MM.1S (cell line): ENCODE data around the gene NMD3.

ENCODE experiments used
- DNase-seq: peaks from one replicate; pipeline ENCODE4 v3.0.0-alpha.2; 2015
- H2AFZ ChIP-seq: fragments of 300-600 bp; sonication (generic); 2 replicates; pipeline ENCODE4 v1.6.0; 2016; ENCODE audit warnings: antibody characterized with exemption, low read length
- H3F3A ChIP-seq: fragments of 300-600 bp; sonication (generic); 2 replicates; pipeline ENCODE4 v1.6.1; 2016; ENCODE audit warnings: mild to moderate bottlenecking, antibody characterized with exemption, low read length, moderate library complexity, mixed read lengths; ENCODE audit not compliant: insufficient read depth
- H3K27ac ChIP-seq: fragments of 300-600 bp; sonication (generic); 2 replicates; pipeline ENCODE4 v1.5.1; 2016; ENCODE audit warnings: mild to moderate bottlenecking, low read length
- H3K27me3 ChIP-seq: fragments of 300-600 bp; sonication (generic); replicated peaks from 2 replicates; pipeline ENCODE4 v1.6.0; 2016; ENCODE audit warnings: low read length; ENCODE audit not compliant: insufficient read depth
- H3K36me3 ChIP-seq: fragments of 300-600 bp; sonication (generic); replicated peaks from 2 replicates; pipeline ENCODE4 v1.6.1; 2016; ENCODE audit warnings: mild to moderate bottlenecking, low read length, mixed read lengths; ENCODE audit not compliant: insufficient read depth
- H3K4me1 ChIP-seq: fragments of 300-600 bp; sonication (generic); 2 replicates; pipeline ENCODE4 v1.6.1; 2016; ENCODE audit warnings: low read length, mixed read lengths
- H3K4me2 ChIP-seq: fragments of 300-600 bp; sonication (generic); 2 replicates; pipeline ENCODE4 v1.6.0; 2016; ENCODE audit warnings: low read depth, low read length
- H3K4me3 ChIP-seq: fragments of 300-600 bp; sonication (generic); 2 replicates; pipeline ENCODE4 v1.5.1; 2016; ENCODE audit warnings: low read length, mixed read lengths
- H3K79me2 ChIP-seq: fragments of 300-600 bp; sonication (generic); 2 replicates; pipeline ENCODE4 v1.6.1; 2016; ENCODE audit warnings: mixed run types, low read length, mixed read lengths
- H3K9ac ChIP-seq: fragments of 300-600 bp; sonication (generic); 2 replicates; pipeline ENCODE4 v1.6.1; 2016; ENCODE audit warnings: low read length, mixed read lengths
- H3K9me2 ChIP-seq: fragments of 300-600 bp; sonication (generic); replicated peaks from 2 replicates; pipeline ENCODE4 v1.6.1; 2016; ENCODE audit warnings: mild to moderate bottlenecking, low read length, mixed read lengths; ENCODE audit not compliant: insufficient read depth
- H3K9me3 ChIP-seq: fragments of 300-600 bp; sonication (generic); replicated peaks from 2 replicates; pipeline ENCODE4 v1.6.1; 2016; ENCODE audit warnings: mild to moderate bottlenecking, low read length, mixed read lengths; ENCODE audit not compliant: insufficient read depth
- H4K20me1 ChIP-seq: fragments of 300-600 bp; sonication (generic); 2 replicates; pipeline ENCODE4 v1.6.1; 2016; ENCODE audit warnings: mild to moderate bottlenecking, low read length, moderate library complexity, mixed read lengths; ENCODE audit not compliant: insufficient read depth
- CTCF ChIP-seq: fragments of 300-600 bp; sonication (generic); IDR thresholded peaks from 2 replicates; pipeline ENCODE4 v1.5.1; 2016; ENCODE audit warnings: antibody characterized with exemption, low read length, mixed read lengths
- EZH2 ChIP-seq: fragments of 300-600 bp; sonication (generic); optimal IDR thresholded peaks from 2 replicates; pipeline ENCODE3; 2017; ENCODE audit warnings: low read depth, mild to moderate bottlenecking, antibody characterized with exemption, low read length, mixed read lengths
- EZH2phosphoT487 ChIP-seq: fragments of 300-600 bp; sonication (generic); IDR thresholded peaks from 2 replicates; pipeline ENCODE4 v1.6.1; 2018; ENCODE audit warnings: antibody characterized with exemption, low read length

NMD3 gene

GRCh38 chr3:161291191-161291901, 70.2 kb downstream of the NMD3 start:
- Histone ChIP-seq H2AFZ (no peak overlapping the region), H3K79me2 (no peaks in the 10 kb centered on the region), H3K36me3 (no peaks in the 10 kb centered on the region), H3K9me2 (no peaks in the 10 kb centered on the region), H3K27ac (no peak overlapping the region), H3K9me3 (no peaks in the 10 kb centered on the region), H3K27me3 (no peaks in the 10 kb centered on the region), H3K4me3 (no peak overlapping the region), H3F3A (no peaks in the 10 kb centered on the region), H3K9ac (no peak overlapping the region), H3K4me2 (no peak overlapping the region), H3K4me1 (no peaks in the 10 kb centered on the region), H4K20me1 (no peaks in the 10 kb centered on the region)
- TF ChIP-seq EZH2phosphoT487 (no peak), EZH2 (no peak), CTCF (no peak)
- no peak for DNase-seq

GRCh38 chr3:161293381-161293780, 72.3 kb downstream of the NMD3 start:
- H3F3A ChIP-seq, result no peaks in the 10 kb centered on the region
- H3K79me2 ChIP-seq, result no peaks in the 10 kb centered on the region
- no peak overlapping the region for H3K4me2 ChIP-seq
- H3K27me3 ChIP-seq, result no peaks in the 10 kb centered on the region
- no peaks in the 10 kb centered on the region for H3K9me2 ChIP-seq
- no peak overlapping the region for H3K27ac ChIP-seq
- H4K20me1 ChIP-seq, result no peaks in the 10 kb centered on the region
- no peak overlapping the region for H3K4me3 ChIP-seq
- no peak overlapping the region for H3K9ac ChIP-seq
- no peak overlapping the region for H2AFZ ChIP-seq
- H3K36me3 ChIP-seq, result no peaks in the 10 kb centered on the region
- no peak for DNase-seq
- TF ChIP-seq CTCF (no peak), EZH2 (no peak), EZH2phosphoT487 (no peak)
- H3K9me3 ChIP-seq, result no peaks in the 10 kb centered on the region
- H3K4me1 ChIP-seq, result no peaks in the 10 kb centered on the region

GRCh38 chr3:161295325-161295724, 74.2 kb downstream of the NMD3 start:
- Histone ChIP-seq H3K9me2 (no peaks in the 10 kb centered on the region), H3K4me1 (no peaks in the 10 kb centered on the region), H3K4me2 (no peak overlapping the region), H2AFZ (no peak overlapping the region), H3K9ac (no peak overlapping the region), H3K27ac (no peak overlapping the region), H3K4me3 (no peak overlapping the region), H3K36me3 (no peaks in the 10 kb centered on the region), H4K20me1 (no peaks in the 10 kb centered on the region), H3F3A (no peaks in the 10 kb centered on the region), H3K79me2 (no peaks in the 10 kb centered on the region), H3K27me3 (no peaks in the 10 kb centered on the region), H3K9me3 (no peaks in the 10 kb centered on the region)
- no peak for TF ChIP-seq EZH2
- TF ChIP-seq CTCF, result no peak
- no peak for TF ChIP-seq EZH2phosphoT487
- no peak for DNase-seq
